OCI-LY1 (cell line): ENCODE data around the gene PLCB2.

ENCODE experiments used
- H2AFZ ChIP-seq: fragments of 200-600 bp; sonication (generic), shearing (Covaris generic); 2 replicates; pipeline ENCODE4 v1.6.0; 2014; ENCODE audit warnings: antibody characterized with exemption, mild to moderate bottlenecking, low read length
- H3F3A ChIP-seq: fragments of 200-600 bp; sonication (generic), shearing (Covaris generic); 2 replicates; pipeline ENCODE4 v1.6.0; 2014; ENCODE audit warnings: mild to moderate bottlenecking, antibody characterized with exemption, low read length, moderate library complexity; ENCODE audit not compliant: insufficient read depth
- H3K27ac ChIP-seq: fragments of 200-600 bp; sonication (generic); 2 replicates; pipeline ENCODE4 v1.5.1; 2014; ENCODE audit warnings: low read length, mixed run types, mild to moderate bottlenecking, low read depth; ENCODE audit not compliant: poor library complexity, severe bottlenecking
- H3K27me3 ChIP-seq: fragments of 200-600 bp; sonication (generic); 2 replicates; pipeline ENCODE4 v1.6.0; 2014; ENCODE audit warnings: antibody characterized with exemption, mild to moderate bottlenecking, low read length, moderate library complexity; ENCODE audit not compliant: insufficient read depth
- H3K36me3 ChIP-seq: fragments of 200-600 bp; sonication (generic); 2 replicates; pipeline ENCODE4 v1.6.1; 2014; ENCODE audit warnings: mild to moderate bottlenecking, antibody characterized with exemption, low read length, moderate library complexity, mixed read lengths; ENCODE audit not compliant: insufficient read depth
- H3K4me1 ChIP-seq: fragments of 200-600 bp; sonication (generic); 2 replicates; pipeline ENCODE4 v1.5.1; 2014; ENCODE audit warnings: mild to moderate bottlenecking, low read length, moderate library complexity; ENCODE audit not compliant: insufficient read depth, severe bottlenecking
- H3K4me2 ChIP-seq: fragments of 200-600 bp; sonication (generic), shearing (Covaris generic); 2 replicates; pipeline ENCODE4 v1.6.1; 2014; ENCODE audit warnings: low read length
- H3K4me3 ChIP-seq: fragments of 200-600 bp; sonication (generic); 2 replicates; pipeline ENCODE4 v1.5.1; 2014; ENCODE audit warnings: low read length, low read depth, mild to moderate bottlenecking, mixed read lengths; ENCODE audit not compliant: poor library complexity, severe bottlenecking
- H3K79me2 ChIP-seq: fragments of 200-600 bp; shearing (Covaris generic); 2 replicates; pipeline ENCODE4 v1.6.1; 2016; ENCODE audit warnings: mixed run types, low read length, mixed read lengths; ENCODE audit not compliant: insufficient read depth
- H3K9ac ChIP-seq: fragments of 200-600 bp; sonication (generic), shearing (Covaris generic); 2 replicates; pipeline ENCODE4 v1.6.1; 2014; ENCODE audit warnings: mild to moderate bottlenecking, low read length, mixed read lengths
- H3K9me2 ChIP-seq: fragments of 200-600 bp; sonication (generic), shearing (Covaris generic); 2 replicates; pipeline ENCODE4 v1.6.1; 2014; ENCODE audit warnings: low read depth, mild to moderate bottlenecking, low read length, mixed read lengths
- H3K9me3 ChIP-seq: fragments of 200-600 bp; shearing (Covaris generic); 2 replicates; pipeline ENCODE4 v1.6.1; 2014; ENCODE audit warnings: low read length, mixed read lengths
- H4K20me1 ChIP-seq: fragments of 200-600 bp; sonication (generic), shearing (Covaris generic); 2 replicates; pipeline ENCODE4 v1.6.0; 2016; ENCODE audit warnings: mild to moderate bottlenecking, low read length; ENCODE audit not compliant: insufficient read depth
- EZH2 ChIP-seq: fragments of 200-600 bp; sonication (generic), shearing (Covaris generic); IDR thresholded peaks from 2 replicates; pipeline ENCODE4 v1.8.0; 2017; ENCODE audit warnings: borderline replicate concordance, mixed run types, mild to moderate bottlenecking, antibody characterized with exemption, low read length, moderate library complexity, mixed read lengths
- TF ChIP-seq, protein P1 (sequence below): fragments of 200-600 bp; sonication (generic), shearing (Covaris generic); IDR thresholded peaks from 2 replicates; pipeline ENCODE4 v1.5.1; 2017; ENCODE audit warnings: mild to moderate bottlenecking, antibody characterized with exemption, low read length, moderate library complexity, mixed read lengths

Gene PLCB2

DNA sequence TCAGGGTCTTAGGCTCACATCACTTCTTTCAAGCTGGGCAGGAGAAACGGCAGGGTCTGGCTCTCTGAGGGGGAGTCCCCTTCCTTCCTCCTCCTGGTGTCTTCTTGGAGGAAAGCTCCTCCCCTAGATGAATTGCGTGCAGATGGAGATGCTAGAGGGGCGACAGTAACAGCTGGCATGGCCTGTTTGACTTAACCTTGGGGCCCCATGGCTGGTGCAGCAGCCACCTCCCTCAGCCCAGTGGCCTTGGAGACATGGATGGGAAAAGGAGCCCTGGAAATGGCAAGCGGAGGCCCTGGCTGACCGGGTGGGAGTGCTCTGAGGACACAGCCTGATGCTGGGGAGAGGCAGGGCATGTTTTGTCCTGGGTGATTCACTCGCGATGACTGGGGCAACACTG is 48.7 kb downstream of the PLCB2 start:
- Histone ChIP-seq H3K27me3 (peaks cover 5% of the 10 kb centered on the region), H4K20me1 (no peaks in the 10 kb centered on the region), H2AFZ (no peak overlapping the region), H3K4me3 (no peak overlapping the region), H3K9ac (no peak overlapping the region), H3K79me2 (no peaks in the 10 kb centered on the region), H3K4me1 (peaks cover 3% of the 10 kb centered on the region), H3K27ac (no peak overlapping the region), H3K36me3 (no peaks in the 10 kb centered on the region), H3F3A (no peaks in the 10 kb centered on the region), H3K9me3 (no peaks in the 10 kb centered on the region), H3K4me2 (no peak overlapping the region), H3K9me2 (no peaks in the 10 kb centered on the region)
- TF ChIP-seq, protein P1, sequence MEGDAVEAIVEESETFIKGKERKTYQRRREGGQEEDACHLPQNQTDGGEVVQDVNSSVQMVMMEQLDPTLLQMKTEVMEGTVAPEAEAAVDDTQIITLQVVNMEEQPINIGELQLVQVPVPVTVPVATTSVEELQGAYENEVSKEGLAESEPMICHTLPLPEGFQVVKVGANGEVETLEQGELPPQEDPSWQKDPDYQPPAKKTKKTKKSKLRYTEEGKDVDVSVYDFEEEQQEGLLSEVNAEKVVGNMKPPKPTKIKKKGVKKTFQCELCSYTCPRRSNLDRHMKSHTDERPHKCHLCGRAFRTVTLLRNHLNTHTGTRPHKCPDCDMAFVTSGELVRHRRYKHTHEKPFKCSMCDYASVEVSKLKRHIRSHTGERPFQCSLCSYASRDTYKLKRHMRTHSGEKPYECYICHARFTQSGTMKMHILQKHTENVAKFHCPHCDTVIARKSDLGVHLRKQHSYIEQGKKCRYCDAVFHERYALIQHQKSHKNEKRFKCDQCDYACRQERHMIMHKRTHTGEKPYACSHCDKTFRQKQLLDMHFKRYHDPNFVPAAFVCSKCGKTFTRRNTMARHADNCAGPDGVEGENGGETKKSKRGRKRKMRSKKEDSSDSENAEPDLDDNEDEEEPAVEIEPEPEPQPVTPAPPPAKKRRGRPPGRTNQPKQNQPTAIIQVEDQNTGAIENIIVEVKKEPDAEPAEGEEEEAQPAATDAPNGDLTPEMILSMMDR, result no peak
- TF ChIP-seq EZH2, result no peak

DNA sequence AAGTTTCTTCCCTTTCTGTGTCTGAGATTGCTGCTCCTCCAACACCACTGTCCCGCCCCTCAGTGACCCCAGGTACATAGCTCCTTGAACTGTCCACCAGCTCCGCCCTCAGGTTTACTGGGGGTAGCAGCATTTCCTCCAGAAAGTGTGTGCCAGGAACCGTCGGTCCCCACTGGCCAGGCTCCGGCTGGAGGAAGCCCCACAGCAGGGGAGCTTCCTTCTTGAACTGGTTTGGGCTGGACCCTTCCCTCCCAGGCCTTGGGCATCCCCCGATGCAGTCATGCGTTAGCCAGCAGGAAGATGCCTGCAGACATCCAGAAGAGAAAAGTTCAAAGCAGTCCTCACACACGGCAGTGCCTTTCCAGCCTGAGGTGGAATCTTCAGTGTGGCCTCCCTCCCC is 49.2 kb downstream of the PLCB2 start:
- Histone ChIP-seq H2AFZ (no peak overlapping the region), H3K9me3 (no peaks in the 10 kb centered on the region), H3K27ac (no peak overlapping the region), H3K27me3 (peaks cover 5% of the 10 kb centered on the region), H3K9ac (no peak overlapping the region), H4K20me1 (no peaks in the 10 kb centered on the region), H3K79me2 (no peaks in the 10 kb centered on the region), H3K4me2 (no peak overlapping the region), H3K9me2 (no peaks in the 10 kb centered on the region), H3K4me1 (peaks cover 3% of the 10 kb centered on the region), H3K36me3 (no peaks in the 10 kb centered on the region), H3F3A (no peaks in the 10 kb centered on the region), H3K4me3 (no peak overlapping the region)
- TF ChIP-seq EZH2, result no peak

DNA sequence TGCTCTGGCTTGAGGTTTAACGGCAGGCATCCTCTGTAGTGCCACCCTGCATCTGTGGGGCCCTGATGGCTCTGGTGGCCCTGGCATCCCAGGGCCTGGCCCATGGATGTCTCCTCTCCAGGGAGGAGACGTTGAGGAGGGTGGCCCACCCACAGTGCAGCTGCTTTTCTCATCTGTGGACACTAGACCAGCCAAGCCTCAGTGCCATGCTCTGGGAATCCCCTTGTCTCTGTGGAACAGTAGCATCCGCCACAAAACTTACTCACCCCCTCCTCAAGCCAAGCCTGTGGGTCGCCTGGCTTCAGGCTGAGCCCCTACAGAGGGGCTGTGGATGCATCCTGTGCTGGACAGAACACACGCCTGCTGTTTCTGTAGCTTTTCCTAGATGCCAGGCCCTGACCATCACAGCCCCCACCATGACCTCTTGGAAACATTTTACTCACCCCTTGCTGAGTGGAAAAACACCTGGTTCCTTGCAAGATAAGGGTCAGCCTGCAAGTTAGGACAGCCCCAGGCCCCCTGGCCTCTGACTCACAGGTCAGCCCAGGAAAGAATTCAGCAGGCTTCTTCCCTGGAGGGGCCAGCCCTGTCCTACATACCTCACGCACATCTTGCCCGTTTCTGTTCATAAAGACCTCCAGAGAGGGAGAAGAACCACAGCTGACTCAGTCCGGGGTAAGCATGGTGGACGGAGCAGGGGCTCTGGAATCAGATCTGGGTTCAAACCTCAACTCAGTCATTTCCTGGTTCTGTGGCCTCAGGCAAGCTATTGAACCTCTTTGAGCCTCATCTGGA is 49.9 kb downstream of the PLCB2 start:
- no peak overlapping the region for H3K4me3 ChIP-seq
- peaks cover 3% of the 10 kb centered on the region for H3K4me1 ChIP-seq
- H3K79me2 ChIP-seq, result no peaks in the 10 kb centered on the region
- no peaks in the 10 kb centered on the region for H3K9me2 ChIP-seq
- H3F3A ChIP-seq, result no peaks in the 10 kb centered on the region
- no peak for TF ChIP-seq EZH2
- TF ChIP-seq, protein P1, result no peak
- H3K9me3 ChIP-seq, result no peaks in the 10 kb centered on the region
- no peak overlapping the region for H3K4me2 ChIP-seq
- H3K36me3 ChIP-seq, result no peaks in the 10 kb centered on the region
- peaks cover 3% of the 10 kb centered on the region for H3K27me3 ChIP-seq
- no peaks in the 10 kb centered on the region for H4K20me1 ChIP-seq
- no peak overlapping the region for H3K9ac ChIP-seq
- no peak overlapping the region for H2AFZ ChIP-seq
- no peak overlapping the region for H3K27ac ChIP-seq
